Activated CD8-positive, alpha-beta memory T cell treated with anti-CD3 and anti-CD28 coated beads, Interleukin-2, amount 50 U/mL, for 24 hours (primary cell): Measurements from ENCODE around the gene SHB.

Experiments used
- DNase-seq: peaks from one replicate; pipeline ENCODE4 v3.0.0-alpha.2; 2020; ENCODE audit errors: extremely low read depth

Gene SHB

DNA sequence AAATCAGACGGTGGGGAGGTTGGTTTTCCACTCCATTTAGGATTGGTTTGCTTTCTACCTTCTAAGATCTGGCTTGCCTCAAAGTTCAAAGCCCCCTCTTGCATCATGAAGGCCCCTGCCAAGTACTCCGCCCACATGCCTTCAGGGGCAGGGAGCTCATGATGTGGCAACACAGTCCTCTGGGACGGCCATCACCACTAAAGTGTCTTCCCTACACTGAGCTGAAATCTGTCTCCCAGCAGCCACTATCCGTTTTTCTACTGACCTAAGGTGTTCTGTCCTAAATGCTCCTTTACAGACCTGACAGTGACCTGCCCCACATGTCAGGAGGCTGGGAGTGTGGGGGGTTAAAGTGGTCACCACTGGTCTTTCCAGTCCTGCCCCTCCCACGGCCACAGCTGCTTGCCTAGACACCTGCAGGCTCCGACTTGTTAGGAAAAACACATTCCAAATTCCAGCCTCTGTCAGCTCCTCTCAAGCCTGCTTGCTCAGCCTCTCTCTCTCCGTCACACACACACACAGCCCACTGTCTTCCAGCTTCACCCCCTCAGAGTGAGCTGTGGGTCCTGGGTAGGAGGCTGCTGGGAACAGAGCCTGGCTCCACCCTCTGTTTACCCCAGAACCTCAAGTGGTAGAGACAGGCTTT lies 44.9 kb downstream of the SHB start:
- no peak for DNase-seq

DNA sequence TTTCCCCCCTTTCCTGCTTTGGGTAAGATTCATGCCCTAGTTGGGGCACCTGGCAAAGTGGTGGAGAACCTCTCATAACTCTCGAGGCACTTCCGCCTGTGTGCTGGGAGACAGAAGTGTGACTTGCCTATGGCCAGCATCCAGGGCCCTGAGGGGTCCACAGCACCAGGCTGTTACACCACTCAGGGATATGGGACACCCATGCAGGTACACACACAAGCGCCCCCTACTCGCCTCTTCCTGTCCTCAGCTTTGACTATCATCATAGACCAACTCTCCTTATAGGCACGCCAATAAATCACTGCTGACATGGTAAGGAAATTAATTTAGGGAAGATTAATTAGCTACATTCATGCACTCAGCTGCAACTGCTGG lies 45.4 kb downstream of the SHB start:
- no peak for DNase-seq

DNA sequence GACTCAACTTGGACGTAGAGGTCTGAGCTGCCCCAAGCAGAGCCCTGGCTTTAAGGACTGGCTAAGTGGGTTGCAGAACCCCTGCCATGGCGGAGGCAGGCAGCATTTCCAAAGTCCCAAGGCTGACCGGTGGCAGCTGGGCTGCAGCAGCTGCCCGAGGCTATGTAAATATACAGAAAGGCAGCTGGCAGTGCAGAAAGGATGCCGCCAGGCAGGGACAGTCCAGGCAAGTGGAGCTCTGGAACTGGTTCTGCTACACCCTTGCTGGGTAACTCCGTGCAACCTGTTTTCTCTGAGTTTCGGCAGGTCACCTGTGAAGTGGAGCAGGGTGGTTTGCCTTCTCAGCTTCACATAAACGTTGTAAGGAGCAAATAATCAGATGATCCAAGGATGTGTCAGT lies 46.0 kb downstream of the SHB start:
- no peak for DNase-seq

DNA sequence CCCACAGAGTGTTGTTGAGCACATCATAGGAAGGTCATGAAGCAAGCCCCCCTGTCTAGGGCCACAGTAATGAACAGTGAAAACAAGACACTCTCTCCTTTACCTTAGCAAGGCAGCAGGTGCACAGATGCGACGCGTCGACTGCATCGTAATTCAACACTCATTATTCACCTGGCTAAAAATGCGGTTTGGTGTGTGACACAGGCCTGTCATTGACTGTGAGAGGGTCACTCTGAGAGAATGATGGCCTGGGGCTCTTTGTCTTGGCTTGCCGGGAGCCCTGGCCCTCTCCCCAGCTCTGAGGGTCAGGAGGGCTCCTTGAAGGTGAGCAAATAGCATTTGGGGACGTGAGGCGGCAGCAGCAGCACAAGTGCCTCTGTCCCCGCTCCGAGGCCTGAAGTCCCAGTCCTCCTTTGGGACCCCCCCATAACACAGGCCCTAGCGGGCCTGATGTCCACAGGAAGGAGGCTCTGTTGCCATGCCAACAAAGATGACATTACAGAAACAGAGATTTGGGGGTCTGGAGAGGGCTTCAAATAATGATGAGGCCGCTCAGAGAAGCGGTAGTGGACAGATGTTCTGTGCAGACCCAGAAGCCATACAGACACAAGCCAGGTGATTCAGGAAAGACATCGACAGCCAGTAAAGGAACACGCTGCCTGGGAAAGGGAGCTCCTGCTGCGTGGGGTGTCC lies 46.7 kb downstream of the SHB start:
- no peak for DNase-seq

DNA sequence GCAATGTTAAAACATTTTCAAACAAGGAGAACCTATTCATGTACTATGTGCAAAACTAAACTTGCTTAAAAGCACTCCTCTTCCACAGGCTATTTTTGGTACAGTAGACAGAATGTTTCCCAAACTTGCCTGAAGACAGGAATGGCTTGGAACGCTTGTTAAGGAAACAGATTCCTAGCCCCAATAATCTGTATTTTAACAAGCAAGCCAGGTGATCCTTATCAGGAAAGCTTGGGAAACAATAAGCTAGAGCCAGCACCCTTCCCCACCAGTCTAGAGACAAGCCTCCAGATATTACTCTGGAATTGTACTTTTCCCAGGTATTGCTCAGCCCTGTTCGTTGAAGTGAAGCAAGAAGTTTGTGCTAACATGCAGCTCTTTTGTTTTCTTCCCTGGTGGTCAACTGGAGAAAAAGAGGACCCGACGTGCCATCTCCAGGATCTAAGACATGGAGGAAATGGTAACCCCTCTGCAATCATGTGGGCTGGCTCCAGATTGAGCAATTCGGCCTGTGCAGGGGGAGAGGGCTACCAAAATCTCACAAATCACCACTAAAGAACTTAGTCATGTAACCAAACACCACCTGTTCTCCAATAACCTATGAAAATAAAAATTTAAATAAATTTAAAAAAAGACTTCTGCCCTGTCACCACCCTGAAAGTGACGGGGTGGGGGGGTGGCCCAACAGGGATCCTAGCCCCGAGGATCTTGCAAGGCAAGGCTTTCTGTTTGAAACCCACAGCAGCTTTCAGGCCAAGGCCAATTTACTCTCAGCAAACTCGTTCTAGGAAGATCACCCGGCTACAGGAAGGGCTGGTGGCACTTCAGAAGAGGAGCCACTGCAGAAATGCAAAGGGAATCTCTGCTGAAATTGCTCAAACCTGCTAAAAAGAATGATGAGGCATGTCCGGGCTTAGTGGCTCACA lies 48.6 kb downstream of the SHB start:
- DNase-seq = no peak

DNA sequence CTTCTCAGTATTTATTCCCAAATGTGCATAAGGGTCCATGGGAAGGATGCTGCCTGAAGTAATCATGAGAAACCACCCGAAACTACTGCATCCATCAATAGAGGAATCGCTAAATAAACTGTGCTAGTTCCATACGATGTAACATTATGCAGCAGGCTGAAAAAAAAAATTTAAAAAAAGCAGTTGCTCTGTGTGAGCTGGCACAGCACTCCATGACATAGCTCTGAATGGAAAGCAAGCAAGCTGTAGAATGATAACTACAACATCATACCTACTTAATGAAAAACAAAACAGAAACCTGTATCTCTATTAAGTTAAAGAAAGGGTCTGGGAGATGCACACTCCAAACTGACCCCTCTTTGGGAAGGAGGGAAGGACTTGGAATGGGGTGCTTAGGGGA lies 49.3 kb downstream of the SHB start:
- DNase-seq = no peak

DNA sequence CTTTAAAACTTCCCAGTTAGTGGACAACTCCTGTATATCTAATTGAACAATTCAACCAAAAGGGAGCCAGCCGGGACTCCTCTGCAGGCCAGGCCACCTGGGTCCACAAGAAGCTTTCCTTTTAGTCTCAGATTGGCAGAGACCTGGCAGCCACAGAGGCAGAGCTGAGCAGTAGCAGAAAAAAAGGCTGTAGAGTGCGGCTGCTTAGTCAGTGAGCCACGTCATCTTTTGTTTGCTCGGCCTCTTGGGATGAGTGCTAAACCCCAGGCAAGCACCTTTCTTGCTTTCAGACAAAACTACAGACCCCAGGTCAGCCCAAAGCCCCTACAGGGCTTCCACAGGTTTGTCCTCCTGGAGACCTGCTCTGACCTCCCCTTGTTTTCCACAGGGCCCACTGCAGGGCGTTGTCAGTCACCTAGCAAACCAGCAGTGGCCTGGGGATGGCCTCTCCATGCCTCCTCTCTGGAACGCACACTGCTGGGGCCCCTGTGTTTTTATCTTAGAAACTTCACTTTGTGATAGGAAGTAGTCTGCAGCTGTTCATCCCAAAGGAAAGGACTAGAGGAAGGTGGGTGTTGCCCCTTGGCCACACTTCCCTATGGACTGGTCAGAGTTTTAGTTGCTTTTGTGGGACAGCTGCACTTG lies 49.9 kb downstream of the SHB start:
- no peak for DNase-seq

DNA sequence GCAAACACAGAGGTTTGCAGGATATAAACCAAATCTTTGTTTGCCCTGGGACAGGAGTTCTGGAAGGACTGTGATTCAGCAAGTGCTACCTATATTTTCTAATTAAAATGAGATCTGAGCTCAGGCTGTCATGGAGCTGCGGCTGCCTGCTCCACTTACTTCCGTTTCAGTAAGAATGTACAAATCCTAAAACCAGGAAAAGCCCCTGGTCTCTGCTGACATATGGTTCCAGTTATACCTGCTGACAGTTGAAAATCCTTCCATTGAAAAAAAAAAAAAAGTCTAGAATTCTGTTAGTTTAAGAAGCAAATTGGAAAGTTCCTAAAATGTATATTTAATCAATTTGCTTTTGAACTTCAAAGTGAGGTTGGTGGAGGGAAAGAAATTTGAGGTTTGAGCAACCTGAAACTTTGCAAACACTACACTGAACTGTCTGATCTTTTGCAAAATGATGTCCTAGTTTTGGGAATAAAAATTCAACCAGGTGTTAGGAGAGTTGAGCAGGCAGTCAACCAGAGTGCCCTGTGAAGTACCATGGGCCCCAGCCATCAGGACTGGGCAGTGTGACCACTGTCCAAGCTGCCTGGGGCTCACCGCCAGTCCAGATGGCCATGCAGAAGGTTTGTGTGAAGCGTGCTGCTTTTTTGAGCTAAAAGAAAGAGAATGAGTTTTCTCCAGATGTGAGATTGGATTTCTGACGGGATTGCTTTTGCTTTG lies 50.6 kb downstream of the SHB start:
- no peak for DNase-seq

DNA sequence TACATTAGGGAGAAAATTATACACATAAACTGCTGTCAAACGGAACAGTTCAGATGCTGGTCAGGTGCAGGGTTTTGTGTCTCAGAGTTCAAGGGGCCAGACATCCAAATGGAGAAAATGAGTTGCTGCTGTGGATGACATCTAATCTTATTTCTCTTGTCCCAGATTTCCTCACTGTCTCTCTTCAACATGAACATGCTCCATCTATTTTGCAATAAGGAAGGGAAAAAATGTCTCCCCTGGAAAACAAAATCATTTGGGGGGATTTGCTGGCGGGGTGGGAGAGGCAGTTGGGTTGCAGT lies 51.2 kb downstream of the SHB start:
- no peak for DNase-seq

DNA sequence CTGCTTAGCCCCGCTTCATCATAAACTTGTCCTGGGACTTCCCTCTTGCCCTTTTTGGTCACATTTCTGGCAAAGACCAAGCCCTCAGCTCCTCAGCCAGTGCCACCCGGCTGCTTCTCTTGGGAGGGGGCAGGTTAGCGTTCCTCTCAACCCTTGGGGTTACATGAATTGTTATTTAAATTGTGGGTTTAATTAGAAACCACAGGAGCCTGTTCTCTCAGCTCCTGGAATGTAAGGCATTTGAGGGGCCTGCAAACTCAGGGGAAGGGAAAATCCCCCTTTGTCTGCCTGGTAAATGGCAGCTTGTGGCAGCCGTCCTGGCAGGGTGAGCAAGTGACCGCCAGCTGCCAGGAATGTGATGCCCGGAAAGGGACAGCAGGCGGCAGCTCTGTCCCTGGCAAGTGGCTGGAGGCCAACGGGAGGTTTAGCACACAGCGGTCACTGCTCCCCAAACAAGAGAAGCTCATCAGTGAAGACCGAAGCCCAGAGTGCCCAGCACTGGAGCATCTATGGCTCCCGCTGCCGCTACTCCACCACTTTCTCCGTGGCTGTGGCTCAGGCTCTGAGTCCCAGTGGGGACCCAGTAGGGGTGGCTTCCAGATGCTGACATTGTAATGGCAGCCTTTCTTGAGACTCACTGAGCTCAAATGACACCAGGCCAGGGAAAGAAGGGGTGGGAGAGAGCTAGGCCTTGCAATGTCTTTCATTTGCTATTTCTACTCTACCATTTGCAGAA lies 51.7 kb downstream of the SHB start:
- no peak for DNase-seq

DNA sequence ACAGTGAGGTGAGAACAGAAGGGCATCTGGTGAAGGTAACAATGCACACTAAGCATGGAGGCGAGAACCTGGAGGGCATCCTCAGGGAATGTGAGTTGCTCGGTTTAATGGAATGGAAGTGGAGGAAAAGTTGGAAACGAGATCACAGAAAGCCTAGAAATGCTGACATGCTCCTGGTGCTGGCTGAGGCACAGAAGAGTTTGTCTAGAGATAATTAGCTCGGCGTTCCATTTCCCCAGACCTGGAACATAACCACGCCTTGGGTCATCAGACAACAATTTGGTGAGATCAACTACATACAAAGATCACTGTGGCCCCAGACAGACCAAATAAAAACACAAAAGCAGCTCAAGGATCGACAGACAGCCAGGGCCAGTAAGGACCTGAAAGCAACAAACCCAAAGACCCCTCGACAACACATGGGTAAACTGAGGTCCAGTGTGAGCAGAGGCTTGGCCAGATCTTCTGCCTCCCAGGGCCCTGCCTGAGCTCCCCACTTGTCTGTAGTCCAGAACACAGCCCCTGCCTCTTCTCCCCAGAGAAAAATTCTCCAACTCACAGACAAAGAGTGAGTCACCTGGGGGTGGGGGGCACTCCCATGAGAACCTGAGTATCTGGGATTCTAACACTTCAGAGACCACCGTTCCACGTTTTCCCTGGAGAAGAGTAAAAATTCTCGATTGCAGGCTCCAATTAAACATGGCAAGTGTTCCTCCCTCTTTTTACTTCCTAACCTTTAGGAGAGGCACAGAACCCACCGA lies 52.5 kb downstream of the SHB start:
- DNase-seq = no peak

DNA sequence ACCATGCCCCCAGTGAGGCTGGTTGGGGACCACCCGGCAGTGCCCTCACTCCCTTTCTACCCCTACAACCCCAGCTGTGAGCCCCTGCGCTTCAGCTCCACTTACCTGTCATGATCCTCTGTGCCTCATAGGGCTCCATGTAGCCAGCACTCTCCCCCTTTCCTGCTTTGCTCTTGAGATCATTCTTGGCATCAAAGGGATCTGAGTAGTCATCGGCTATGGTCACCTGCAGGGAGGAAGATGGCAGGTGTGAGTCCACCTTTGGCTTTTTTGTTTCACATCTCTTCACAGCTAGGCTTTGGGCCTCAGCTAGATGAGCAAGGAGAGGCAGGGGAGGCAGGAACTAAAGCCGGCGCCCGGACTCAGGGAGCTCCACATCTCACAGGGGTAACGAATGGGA lies 53.1 kb downstream of the SHB start:
- no peak for DNase-seq

DNA sequence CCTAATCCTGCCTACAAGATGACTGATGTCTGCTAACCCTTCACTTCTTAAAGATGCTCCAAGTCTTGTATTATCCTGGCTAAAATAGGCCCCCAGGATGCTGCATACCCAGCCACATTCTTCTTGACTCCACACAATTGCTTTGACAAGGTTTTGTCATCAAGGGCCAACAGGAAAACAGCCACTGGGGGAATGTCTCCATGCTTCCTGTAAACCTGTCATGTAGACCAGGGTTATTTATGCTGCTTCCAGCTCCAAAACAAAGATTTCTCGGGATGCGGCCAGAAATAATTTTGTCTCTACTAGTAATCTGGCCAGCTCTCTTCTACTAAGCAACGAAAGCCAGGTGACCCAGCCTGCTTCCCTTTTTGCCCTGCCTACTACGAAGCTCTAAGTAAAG lies 53.8 kb downstream of the SHB start:
- DNase-seq = no peak

DNA sequence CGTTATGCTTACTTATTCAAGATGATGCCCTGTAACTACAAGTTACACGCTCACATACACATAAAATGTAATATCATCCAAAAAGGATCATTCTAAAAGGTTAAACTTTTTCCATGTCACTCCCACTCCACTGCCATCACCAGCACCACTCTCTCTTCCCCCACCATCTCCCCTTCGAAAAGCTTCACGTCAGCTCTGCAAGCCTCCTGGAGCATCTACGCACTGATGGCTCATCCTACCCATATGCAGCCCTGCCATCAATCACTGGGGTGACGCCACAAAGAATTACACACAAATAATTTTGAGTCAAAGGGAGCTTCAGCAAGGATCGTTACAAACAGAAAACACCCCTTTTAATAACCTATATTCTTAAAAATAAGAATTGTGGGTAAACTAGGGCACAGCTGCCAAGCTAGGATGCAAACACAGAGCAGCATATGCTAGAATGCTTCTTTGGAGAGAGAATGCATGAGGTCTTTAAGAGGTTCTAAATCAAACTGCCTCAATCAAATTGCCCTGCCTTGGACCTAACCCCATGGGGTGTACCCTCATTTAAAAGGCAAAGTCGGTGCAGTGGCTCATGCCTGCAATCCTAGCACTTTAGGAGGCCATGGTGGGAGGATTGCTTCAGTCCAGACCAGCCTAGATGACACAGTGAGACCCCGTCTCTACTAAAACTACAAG lies 56.1 kb downstream of the SHB start:
- no peak for DNase-seq

DNA sequence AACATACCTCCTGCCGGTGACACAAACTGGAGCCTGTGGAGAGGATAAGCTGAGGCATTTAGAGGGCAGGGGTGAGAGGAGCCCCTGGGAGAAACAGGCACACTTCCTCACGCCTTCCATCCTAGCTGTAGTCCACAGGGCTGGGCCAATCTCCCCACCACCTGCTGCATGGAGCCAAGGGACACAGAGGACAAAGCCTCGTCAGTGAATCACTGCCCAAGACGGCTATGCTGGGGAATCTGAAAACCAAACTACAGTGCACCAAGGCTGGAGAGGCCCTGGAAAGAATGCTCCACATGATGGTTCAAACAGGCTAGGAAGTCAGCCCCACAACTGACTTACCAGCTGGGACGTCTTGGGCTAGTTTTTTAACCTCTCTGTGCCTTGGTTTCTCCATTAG lies 57.0 kb downstream of the SHB start:
- no peak for DNase-seq

DNA sequence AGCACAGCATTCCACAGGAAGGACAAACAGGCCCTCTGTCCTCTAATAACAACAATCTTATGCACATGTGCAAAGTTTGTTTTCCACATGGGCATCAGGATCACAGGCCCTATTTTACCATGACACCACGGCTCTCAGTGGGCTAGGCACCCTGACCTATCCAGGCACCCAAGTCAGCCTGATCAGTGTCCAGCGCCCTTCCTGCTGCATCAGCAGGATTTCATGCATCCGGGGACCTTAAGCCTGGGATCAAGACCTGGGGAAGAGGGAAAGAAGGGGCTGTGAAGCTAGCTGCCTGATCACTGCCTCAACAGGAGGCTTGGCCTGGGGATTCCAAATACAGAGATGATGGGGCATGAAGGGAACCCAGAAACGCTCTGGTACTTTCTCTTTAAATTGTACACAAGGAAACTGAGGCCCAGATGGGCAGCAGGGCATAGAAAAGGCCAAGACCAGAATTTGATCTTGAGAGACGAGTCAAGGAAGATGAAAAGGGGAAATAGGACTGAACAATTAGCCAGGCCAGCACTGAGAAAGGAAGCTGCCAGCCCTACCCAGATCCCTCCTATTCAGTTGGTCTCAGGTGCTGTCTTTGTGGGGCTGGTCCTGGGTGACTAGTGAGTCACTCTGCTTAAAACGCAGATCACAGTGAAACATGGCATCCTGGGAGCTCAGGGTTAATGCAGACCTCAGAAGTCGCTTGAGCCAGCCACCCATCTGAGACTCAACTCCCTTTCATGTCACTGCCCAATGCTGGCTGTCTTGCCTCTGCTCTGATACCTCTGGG lies 57.9 kb downstream of the SHB start:
- no peak for DNase-seq

DNA sequence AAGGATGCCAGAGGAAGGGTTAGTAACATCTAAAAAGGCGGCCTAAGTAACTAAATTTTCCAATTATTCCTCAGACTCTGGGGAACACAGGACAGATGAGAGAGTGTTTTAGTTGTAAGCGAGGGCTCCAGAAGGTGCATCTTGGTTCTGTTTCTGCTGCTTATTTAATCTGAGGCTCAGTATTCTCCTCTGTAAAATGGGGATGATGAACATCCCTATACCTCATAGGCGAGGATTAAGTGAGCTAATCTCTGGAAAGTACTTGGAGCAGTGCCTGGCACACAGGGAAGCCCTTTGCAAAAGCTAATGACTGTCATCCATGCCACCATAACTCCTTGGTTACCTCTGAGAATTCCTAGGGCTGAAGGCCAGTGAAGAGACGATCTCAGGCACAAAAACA lies 59.0 kb downstream of the SHB start:
- no peak for DNase-seq

DNA sequence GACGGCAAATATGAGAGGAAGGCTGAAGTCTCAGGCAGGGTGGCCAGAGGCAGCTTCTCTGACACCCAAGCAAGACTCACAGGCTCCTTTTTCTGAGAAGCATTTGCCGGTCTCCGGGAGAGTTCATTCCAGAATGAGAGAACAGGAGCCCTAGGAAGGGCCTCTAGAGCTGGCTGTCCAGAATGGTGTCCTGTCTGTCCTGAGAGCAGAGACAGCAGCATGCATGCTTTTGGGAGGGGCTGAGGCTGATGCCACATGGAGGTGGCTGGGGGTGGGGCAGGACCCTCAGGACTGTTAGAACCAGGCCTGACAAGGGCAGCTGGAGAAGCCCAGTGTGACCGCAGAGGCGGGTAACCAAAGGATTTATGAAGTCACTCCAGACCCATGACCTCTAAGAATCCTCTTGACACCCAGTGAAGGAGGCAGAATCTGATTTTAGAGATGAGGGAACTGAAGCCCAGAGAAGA lies 60.0 kb downstream of the SHB start:
- no peak for DNase-seq
